OCI-LY7 (cell line): ENCODE results near the gene APELA.

ENCODE experiments used
- EZH2phosphoT487 ChIP-seq: fragments of 200-600 bp; sonication (generic); IDR thresholded peaks from 2 replicates; pipeline ENCODE4 v1.6.1; 2018; ENCODE audit warnings: low read depth, borderline replicate concordance, mild to moderate bottlenecking, mixed run types, antibody characterized with exemption, low read length, moderate library complexity, mixed read lengths
- TF ChIP-seq, protein P1 (sequence below): fragments of 200-600 bp; sonication (generic); conservative IDR thresholded peaks from 2 replicates; pipeline ENCODE4 v1.5.1; 2014; ENCODE audit warnings: mild to moderate bottlenecking, antibody characterized with exemption, low read length, moderate library complexity, mixed read lengths

DNA sequence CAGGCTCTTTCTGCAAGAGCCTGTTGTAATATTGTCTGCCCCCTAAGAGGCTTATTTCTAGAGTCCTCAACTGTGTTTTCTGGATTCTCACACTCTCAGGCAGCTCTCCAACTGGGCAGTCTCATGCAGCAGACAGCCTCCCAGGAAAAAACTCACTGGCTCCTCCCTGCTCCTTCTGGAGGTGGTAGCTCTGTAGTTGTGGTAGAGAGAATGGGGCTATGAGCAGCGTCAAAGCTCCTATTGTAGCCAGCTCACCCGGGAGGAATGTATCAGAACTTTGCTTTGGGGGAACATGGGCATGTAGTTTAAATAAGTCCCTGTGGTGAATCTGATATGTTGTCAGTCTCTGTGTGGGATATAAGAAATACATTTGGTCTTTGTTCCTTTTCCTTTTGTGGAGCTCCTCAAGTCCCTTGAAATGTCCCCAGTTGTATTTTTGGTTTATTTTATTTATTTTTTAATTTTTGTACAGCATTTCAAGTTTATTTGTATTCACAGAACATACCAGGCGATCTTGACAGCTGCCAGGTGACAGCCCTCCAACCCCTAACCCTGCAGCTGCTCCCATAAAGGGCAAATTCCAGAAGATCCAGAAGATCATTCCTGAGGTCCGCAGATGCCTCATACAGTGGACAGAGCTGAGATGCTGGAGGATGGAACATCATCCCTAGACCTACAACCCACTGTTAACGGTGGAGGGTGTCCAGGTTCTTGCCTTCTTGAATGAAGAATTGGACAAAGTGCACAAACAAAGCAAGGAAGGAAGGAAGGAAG is 54.8 kb downstream of the APELA start:
- TF ChIP-seq, protein P1, sequence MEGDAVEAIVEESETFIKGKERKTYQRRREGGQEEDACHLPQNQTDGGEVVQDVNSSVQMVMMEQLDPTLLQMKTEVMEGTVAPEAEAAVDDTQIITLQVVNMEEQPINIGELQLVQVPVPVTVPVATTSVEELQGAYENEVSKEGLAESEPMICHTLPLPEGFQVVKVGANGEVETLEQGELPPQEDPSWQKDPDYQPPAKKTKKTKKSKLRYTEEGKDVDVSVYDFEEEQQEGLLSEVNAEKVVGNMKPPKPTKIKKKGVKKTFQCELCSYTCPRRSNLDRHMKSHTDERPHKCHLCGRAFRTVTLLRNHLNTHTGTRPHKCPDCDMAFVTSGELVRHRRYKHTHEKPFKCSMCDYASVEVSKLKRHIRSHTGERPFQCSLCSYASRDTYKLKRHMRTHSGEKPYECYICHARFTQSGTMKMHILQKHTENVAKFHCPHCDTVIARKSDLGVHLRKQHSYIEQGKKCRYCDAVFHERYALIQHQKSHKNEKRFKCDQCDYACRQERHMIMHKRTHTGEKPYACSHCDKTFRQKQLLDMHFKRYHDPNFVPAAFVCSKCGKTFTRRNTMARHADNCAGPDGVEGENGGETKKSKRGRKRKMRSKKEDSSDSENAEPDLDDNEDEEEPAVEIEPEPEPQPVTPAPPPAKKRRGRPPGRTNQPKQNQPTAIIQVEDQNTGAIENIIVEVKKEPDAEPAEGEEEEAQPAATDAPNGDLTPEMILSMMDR = no peak
- TF ChIP-seq EZH2phosphoT487 = no peak
